HL-60/S4 treated with phorbol 12-myristate 13-acetate at 8.2 ng/mL for 4 days and 3 days (cell line): ENCODE results near the gene CHMP1B.

Experiments used
- in situ Hi-C: fragments of 300-500 bp; cut with MboI; formaldehyde crosslinking; loops from 2 replicates; pipeline ENCODE4 v1.15.0; 2022; ENCODE audit warnings: low sequenced_read_pairs

Gene CHMP1B

DNA sequence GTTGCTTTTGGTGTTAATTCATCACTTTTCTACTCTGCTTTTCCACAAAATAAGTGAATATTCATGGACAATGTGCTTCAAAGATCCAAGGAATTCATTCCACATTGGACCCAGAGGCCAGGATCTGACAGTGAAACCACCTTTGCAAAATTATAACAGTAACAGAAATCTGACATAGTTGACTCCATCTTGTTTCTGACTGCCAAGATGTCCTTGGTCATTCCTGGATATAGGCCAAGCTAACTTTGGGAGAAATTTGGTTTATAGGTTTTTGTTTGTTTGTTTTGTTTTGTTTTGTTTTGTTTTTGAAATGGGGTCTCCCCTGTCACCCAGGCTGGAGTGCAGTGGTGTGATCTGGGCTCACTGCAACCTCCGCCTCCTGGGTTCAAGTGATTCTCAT is 46.6 kb downstream of the CHMP1B start:
- in situ Hi-C loops = no loop called here

- in situ Hi-C loops = no loop called here
Measured at GRCh38 chr18:11899063-11899462, 47.9 kb downstream of the CHMP1B start.

- in situ Hi-C loops = loop anchor here (25.0 kb wide), 1 partner anchor 90 kb away; no protein-coding TSS in a partner anchor
Measured at GRCh38 chr18:11901826-11902438, 50.7 kb downstream of the CHMP1B start.

DNA sequence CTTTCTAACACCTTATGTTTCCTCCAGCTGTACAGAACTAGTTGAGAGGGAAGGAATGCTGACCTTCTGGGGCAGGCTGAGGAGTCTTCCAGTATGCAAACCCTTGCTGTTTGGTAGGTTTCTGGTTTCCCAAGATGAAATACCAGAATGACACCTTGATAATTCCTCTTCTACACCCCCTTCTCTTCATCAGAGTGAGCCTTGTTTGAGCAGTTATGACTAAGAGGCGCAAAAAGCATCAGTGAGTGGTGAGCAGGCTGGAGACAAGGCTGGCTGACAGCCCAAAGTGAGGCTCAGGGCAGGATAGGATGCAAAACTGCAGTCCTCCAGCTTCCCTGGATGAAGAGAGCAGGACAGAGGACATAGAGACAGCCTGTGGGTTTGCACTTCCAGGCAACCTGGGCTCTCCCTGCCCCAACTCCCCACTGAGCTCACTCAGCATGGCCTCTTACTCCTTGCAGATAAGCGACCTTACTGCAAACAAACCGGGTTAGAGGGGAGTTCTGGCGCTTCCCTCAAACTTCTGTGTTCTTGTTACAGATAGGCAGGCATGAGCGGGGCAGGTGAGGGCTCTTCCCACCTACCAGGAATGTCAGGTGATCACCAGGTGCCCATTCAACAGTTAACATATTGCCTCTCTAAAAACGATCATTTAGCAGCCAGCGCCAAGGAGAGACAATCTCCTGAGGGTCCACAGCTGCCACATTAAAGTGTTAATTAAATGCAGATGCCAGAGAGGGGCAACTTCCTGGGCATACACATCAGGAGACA is 51.5 kb downstream of the CHMP1B start:
- in situ Hi-C loops = loop anchor here (25.0 kb wide), 1 partner anchor 90 kb away; no protein-coding TSS in a partner anchor
